ENCODE measurements around the gene ERFL. TPM values are rescaled to one million over a fixed set of nuclear protein-coding genes. Genes with fewer than 3 reads are reported as not detected.
A peak's percentile ranks its signal among the peaks of the same experiment; 100 is the strongest.

ERFL gene
- total RNA-seq, 2 donors from 2014 or later = not detected

DNA sequence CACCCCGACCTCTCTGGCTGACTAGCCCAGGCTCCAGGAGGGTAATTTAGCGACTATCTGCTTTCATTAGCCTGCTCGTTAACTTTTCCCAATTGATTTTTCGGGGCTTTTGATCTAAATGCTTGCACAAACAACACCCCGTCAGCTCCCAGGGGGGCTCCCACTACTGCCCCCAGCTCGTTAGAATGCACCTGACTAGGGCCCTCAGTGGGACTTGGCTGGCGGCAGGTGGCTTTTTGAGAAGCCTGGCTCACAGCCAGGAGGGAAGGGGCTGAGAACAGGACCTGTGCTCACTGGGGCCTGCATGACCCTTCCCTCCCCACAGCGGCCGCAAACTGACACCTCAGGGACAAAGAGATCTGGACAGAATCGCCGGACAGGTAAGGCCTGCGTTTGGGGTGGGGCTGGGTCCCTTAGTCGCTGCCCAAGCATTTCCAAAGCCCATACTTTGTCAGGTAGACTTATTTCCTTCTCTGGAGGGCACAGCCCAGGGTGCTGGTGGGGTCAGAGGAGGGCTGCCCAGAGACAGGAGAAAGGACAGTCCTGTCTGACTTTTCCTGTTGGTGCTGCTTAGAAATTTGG lies 58.8 kb downstream of the ERFL start:
- peaks cover 43% of the 10 kb centered on the region for H3K4me1 ChIP-seq
- no peak overlapping the region for H3K4me3 ChIP-seq
- H3K9me3 ChIP-seq = no peaks in the 10 kb centered on the region
- no peak overlapping the region for H3K27ac ChIP-seq
- no peak for DNase-seq
- intact Hi-C loops (cut with DNase I) = no loop called here
- no peak for TF ChIP-seq CTCF (IDR thresholded peaks at IDR 0.05)
- no peak for TF ChIP-seq POLR2A (IDR thresholded peaks at IDR 0.05)
- peaks cover 14 to 18% of the 10 kb centered on the region in 2 donors for H3K36me3 ChIP-seq (replicated peaks in 1 of 2; ENCODE audit: insufficient read depth in 1 of 2, low read depth in 2 of 2)
- no peaks in the 10 kb centered on the region for H3K27me3 ChIP-seq
- 77 to 85% methylated on average over 10 to 13 of the region's 13 CpGs for WGBS, 2 donors
- ATAC-seq = no peak

- TF ChIP-seq CTCF (IDR thresholded peaks at IDR 0.05) = no peak
- no peak for TF ChIP-seq POLR2A (IDR thresholded peaks at IDR 0.05)
- no peak for DNase-seq
- WGBS, 2 donors = 76 to 87% methylated on average over 10 to 12 of the region's 12 CpGs
- no peaks in the 10 kb centered on the region for H3K27me3 ChIP-seq
- no peak for ATAC-seq
- intact Hi-C loops (cut with DNase I) = no loop called here
- H3K4me1 ChIP-seq = peaks cover 47% of the 10 kb centered on the region
- H3K9me3 ChIP-seq = no peaks in the 10 kb centered on the region
- peaks cover 19 to 22% of the 10 kb centered on the region in 2 donors for H3K36me3 ChIP-seq (replicated peaks in 1 of 2; ENCODE audit: insufficient read depth in 1 of 2, low read depth in 2 of 2)
- no peak overlapping the region for H3K27ac ChIP-seq
- no peak overlapping the region for H3K4me3 ChIP-seq
These were observed 59.3 kb downstream of the ERFL start for GRCh38 chr19:41868989-41869300.

DNA sequence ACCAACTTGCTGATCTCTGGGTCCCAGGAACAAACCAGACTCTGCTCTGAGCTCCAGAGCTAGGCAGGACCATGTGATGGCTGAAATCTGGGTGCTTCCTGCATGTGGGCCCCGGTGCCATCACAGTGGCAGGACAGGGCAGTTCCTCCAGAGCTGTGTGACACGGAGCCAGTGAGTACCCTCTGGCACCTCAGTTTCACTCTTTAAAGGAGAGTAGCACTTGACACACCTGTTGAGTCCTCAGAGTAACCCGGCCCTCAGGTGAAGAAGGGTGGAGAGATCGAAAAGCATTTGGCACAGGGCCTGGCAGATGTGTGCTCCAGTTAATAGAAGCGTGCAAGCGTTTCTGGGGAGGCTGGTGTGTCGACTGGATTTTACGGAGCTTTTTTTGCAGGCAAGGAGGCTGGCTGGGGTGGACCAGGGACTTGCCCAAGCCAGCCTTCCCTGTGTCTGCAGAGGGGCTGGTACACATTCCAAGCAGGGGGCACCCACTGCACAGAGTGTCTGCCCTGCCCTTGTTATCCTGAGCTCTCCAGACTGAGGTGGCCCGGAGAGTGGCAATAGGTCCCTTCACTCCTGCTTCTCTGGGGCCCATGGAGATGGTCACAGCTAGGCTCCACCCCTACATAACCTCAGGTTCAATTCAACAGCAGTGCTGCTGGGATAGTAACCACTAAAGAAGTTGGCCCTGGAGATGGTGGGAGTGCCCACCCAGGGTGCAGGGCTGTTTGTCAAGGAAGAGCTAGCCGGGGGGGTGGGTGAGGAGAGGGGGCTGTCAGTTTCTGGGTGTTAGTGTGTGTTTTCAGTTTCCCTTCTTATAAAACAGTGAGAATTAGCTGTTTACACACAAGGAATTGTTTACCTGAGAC lies 59.9 kb downstream of the ERFL start:
- H3K36me3 ChIP-seq (replicated peaks in 1 of 2; ENCODE audit: insufficient read depth in 1 of 2, low read depth in 2 of 2) = peaks cover 20 to 23% of the 10 kb centered on the region in 2 donors
- intact Hi-C loops (cut with DNase I) = no loop called here
- H3K9me3 ChIP-seq = no peaks in the 10 kb centered on the region
- no peak for TF ChIP-seq CTCF (IDR thresholded peaks at IDR 0.05)
- no peak for TF ChIP-seq POLR2A (IDR thresholded peaks at IDR 0.05)
- 46 to 50% methylated on average over 6 to 10 of the region's 10 CpGs for WGBS, 2 donors
- ATAC-seq (no peak), DNase-seq (no peak)
- no peak overlapping the region for H3K4me3 ChIP-seq
- no peaks in the 10 kb centered on the region for H3K27me3 ChIP-seq
- no peak overlapping the region for H3K27ac ChIP-seq
- peaks cover 49% of the 10 kb centered on the region for H3K4me1 ChIP-seq

DNA sequence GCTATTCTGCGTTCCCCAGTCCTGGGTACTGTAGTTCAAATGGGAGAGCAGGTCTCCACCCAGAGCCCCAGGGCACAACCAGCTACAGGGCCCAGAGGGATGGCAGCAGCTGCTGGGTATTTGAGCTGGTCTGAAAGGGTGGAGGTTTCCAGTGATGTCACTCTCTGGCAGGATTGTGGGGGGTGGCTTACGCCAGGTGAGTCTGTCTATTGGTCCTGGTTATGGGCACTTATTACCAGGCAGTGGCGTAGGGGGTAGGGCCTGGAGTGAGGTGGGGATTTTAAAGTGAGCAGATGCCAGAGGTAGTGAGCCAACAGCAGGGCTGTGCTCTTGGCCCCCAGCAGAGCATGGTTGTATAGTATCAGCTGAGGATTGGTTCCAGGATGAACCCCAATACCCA lies 62.0 kb downstream of the ERFL start:
- H3K9me3 ChIP-seq = no peaks in the 10 kb centered on the region
- H3K27me3 ChIP-seq = no peaks in the 10 kb centered on the region
- H3K36me3 ChIP-seq (replicated peaks in 1 of 2; ENCODE audit: insufficient read depth in 1 of 2, low read depth in 2 of 2) = peaks cover 18 to 26% of the 10 kb centered on the region in 2 donors
- peaks cover 64% of the 10 kb centered on the region for H3K4me1 ChIP-seq
- H3K4me3 ChIP-seq = no peak overlapping the region
- intact Hi-C loops (cut with DNase I) = no loop called here
- 92 to 100% methylated on average over 3 of the region's 3 CpGs for WGBS, 2 donors
- ATAC-seq = peak; percentile 20
- TF ChIP-seq POLR2A (IDR thresholded peaks at IDR 0.05) = no peak
- no peak for TF ChIP-seq CTCF (IDR thresholded peaks at IDR 0.05)
- H3K27ac ChIP-seq = no peak overlapping the region
- no peak for DNase-seq
